ENCODE data around the gene EXOC4.

DNA sequence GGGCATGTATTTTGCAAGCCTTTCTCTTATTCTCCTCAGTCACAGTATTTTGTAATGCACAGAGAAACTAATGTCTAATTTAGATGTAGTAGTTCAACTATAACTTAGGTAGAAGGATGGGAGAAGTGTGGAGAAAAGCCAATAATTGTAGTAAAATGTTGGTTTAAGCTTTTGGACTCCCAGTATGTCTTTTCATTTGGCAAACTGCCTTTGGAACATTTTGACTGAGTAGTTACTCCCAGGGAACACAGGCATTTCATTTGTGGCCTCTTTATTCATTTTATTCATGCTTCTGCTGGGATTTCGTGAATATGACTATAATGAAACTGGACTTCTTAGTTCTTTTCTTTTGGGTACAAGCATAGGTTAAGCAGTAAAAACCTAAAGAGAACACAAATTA is 79.0 kb downstream of the EXOC4 start:
- TF ChIP-seq, protein P1, sequence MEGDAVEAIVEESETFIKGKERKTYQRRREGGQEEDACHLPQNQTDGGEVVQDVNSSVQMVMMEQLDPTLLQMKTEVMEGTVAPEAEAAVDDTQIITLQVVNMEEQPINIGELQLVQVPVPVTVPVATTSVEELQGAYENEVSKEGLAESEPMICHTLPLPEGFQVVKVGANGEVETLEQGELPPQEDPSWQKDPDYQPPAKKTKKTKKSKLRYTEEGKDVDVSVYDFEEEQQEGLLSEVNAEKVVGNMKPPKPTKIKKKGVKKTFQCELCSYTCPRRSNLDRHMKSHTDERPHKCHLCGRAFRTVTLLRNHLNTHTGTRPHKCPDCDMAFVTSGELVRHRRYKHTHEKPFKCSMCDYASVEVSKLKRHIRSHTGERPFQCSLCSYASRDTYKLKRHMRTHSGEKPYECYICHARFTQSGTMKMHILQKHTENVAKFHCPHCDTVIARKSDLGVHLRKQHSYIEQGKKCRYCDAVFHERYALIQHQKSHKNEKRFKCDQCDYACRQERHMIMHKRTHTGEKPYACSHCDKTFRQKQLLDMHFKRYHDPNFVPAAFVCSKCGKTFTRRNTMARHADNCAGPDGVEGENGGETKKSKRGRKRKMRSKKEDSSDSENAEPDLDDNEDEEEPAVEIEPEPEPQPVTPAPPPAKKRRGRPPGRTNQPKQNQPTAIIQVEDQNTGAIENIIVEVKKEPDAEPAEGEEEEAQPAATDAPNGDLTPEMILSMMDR (IDR thresholded peaks at IDR 0.05), result no peak
- TF ChIP-seq POLR2AphosphoS5 (IDR thresholded peaks at IDR 0.05; ENCODE audit: insufficient read depth in 1 of 2, low read depth in 1 of 2) (no peak), POLR2A (IDR thresholded peaks at IDR 0.05) (no peak)

Measured in vagina (tissue), 2 donors.